Lower leg skin (tissue), 4 donors: ENCODE results near the gene HDAC9. TPM values are rescaled to one million over a fixed set of nuclear protein-coding genes. Genes with fewer than 3 reads are reported as not detected.

Experiments
- DNase-seq, 2 donors: peaks; one replicate each; pipeline ENCODE4 v3.0.0-alpha.2; 2019; ENCODE audit warnings: low spot score in 2 of 2
- H3K4me3 ChIP-seq: fragments of 200-600 bp; sonication (generic); 2 replicates; pipeline ENCODE4 v1.5.1; 2017; ENCODE audit warnings: mild to moderate bottlenecking, low read depth; ENCODE audit not compliant: poor library complexity, severe bottlenecking
- POLR2A ChIP-seq, 2 donors: fragments of 450-650 bp; IDR thresholded peaks; one replicate each; pipeline ENCODE4 v1.6.1; 2016 to 2017; ENCODE audit warnings: antibody characterized with exemption in 2 of 2, mild to moderate bottlenecking in 1 of 2, moderate library complexity in 1 of 2
- WGBS, 2 donors: methylation state at CpG; one replicate each; pipeline ENCODE4 v1.1.5; 2018; 5-methylcytosine and 5-hydroxymethylcytosine counted together
- intact Hi-C: fragments of 100-400 bp; cut with DNase I; formaldehyde crosslinking; loops from one replicate; pipeline ENCODE4 v1.15.0; 2023; ENCODE audit warnings: low total_unique reads
- total RNA-seq, 4 donors: library from RNA; depleted of rRNA; stranded (reverse); fragments of >200 nt; gene quantifications; one replicate each; pipeline ENCODE4 v1.1.0, GENCODE V29; 2016
- TF ChIP-seq, protein P1 (sequence below), 3 donors: fragments of 450-650 bp; IDR thresholded peaks; one replicate each; pipeline ENCODE4 v1.5.1; 2016; ENCODE audit warnings: antibody characterized with exemption in 3 of 3, mild to moderate bottlenecking in 3 of 3, moderate library complexity in 2 of 3

The HDAC9 gene
- total RNA-seq, 4 donors from 2014 or later = 3.1 to 5.5 (median 4.7) TPM

DNA sequence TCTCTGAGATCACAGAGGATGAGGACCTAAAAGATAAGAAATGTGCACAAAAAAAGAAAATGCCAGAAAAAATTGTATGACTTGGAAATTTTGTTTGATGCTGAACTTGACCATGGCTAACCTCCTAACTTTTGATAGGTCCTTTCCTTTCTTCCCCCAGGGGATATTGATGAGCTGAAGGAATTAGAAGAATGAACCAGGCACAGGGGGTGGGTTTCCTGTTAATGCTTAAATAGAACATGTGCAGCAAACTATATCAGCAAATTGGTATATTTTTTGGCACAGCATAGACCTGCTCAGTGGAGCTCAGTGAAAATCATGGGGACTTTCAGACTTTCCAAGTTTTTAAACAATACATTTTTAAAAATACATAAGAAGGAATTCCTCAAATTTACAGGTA, 300.7 kb downstream of the HDAC9 start:
- no peak overlapping the region for H3K4me3 ChIP-seq
- TF ChIP-seq, protein P1, sequence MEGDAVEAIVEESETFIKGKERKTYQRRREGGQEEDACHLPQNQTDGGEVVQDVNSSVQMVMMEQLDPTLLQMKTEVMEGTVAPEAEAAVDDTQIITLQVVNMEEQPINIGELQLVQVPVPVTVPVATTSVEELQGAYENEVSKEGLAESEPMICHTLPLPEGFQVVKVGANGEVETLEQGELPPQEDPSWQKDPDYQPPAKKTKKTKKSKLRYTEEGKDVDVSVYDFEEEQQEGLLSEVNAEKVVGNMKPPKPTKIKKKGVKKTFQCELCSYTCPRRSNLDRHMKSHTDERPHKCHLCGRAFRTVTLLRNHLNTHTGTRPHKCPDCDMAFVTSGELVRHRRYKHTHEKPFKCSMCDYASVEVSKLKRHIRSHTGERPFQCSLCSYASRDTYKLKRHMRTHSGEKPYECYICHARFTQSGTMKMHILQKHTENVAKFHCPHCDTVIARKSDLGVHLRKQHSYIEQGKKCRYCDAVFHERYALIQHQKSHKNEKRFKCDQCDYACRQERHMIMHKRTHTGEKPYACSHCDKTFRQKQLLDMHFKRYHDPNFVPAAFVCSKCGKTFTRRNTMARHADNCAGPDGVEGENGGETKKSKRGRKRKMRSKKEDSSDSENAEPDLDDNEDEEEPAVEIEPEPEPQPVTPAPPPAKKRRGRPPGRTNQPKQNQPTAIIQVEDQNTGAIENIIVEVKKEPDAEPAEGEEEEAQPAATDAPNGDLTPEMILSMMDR (IDR thresholded peaks at IDR 0.05) = no peak
- no peak for TF ChIP-seq POLR2A (IDR thresholded peaks at IDR 0.05)
- intact Hi-C loops = no loop called here
- no peak for DNase-seq

GRCh38 chr7:18798088-18798906, 302.7 kb downstream of the HDAC9 start:
- intact Hi-C loops = no loop called here
- DNase-seq = no peak
- TF ChIP-seq, protein P1 (IDR thresholded peaks at IDR 0.05) = no peak
- no peak for TF ChIP-seq POLR2A (IDR thresholded peaks at IDR 0.05)
- no peak overlapping the region for H3K4me3 ChIP-seq
- WGBS, 2 donors = 92 to 93% methylated on average over 3 of the region's 3 CpGs

DNA sequence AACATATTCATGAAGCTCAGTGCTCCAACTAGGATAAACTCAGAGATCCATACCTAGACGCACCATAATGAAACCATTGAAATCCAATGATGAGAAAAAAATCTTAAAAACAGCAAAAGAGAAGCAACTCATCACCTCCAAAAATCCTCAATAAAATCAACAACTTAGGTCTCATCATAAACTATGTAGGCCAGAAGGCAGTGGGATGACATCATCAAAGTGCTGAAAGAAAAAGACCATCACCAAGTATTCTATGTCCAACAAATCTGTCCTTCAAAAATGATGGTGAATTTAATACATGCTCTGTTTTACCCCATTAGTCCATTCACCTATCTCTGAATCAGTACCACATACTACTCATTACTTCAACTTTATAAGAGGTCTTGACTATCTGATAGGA, 304.4 kb downstream of the HDAC9 start:
- intact Hi-C loops = no loop called here
- TF ChIP-seq POLR2A (IDR thresholded peaks at IDR 0.05) = no peak
- TF ChIP-seq, protein P1 (IDR thresholded peaks at IDR 0.05) = no peak
- DNase-seq = no peak
- H3K4me3 ChIP-seq = no peak overlapping the region
- 92 to 97% methylated on average over 1 of the region's 1 CpG for WGBS, 2 donors

- intact Hi-C loops = no loop called here
- WGBS, 2 donors = 48 to 64% methylated on average over 1 of the region's 1 CpG
- no peak for DNase-seq
- TF ChIP-seq, protein P1 (IDR thresholded peaks at IDR 0.05) = no peak
- no peak for TF ChIP-seq POLR2A (IDR thresholded peaks at IDR 0.05)
- no peak overlapping the region for H3K4me3 ChIP-seq
These were observed 308.4 kb downstream of the HDAC9 start for GRCh38 chr7:18803923-18804322.

GRCh38 chr7:18806177-18806576, 310.6 kb downstream of the HDAC9 start:
- 87 to 89% methylated on average over 2 of the region's 2 CpGs for WGBS, 2 donors
- intact Hi-C loops = no loop called here
- no peak for TF ChIP-seq POLR2A (IDR thresholded peaks at IDR 0.05)
- TF ChIP-seq, protein P1 (IDR thresholded peaks at IDR 0.05) = no peak
- DNase-seq = no peak
- no peak overlapping the region for H3K4me3 ChIP-seq

DNA sequence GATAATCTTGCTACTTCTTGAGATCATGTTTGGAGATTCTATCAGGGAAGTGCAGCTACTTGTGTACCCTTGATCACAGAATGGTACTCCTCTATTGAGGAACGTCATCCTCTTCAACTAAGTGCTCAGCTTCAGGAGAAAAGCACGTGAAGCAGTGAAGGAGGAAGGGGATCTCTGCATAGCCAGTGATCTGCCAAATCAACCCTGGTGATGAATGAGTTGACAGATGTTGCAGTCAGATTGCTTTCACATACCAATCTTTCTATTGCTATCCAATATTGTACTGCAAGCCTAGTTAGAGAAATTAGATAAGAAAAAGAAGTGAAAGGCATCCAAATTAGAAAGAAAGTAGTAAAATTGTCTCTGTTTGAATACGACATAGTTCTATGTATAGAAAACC, 312.5 kb downstream of the HDAC9 start:
- no peak for TF ChIP-seq POLR2A (IDR thresholded peaks at IDR 0.05)
- TF ChIP-seq, protein P1 (IDR thresholded peaks at IDR 0.05) = no peak
- no peak overlapping the region for H3K4me3 ChIP-seq
- 82 to 83% methylated on average over 3 of the region's 3 CpGs for WGBS, 2 donors
- DNase-seq = no peak
- intact Hi-C loops = no loop called here
